ENCODE measurements around the gene UBAP2.

UBAP2 gene, protein sequence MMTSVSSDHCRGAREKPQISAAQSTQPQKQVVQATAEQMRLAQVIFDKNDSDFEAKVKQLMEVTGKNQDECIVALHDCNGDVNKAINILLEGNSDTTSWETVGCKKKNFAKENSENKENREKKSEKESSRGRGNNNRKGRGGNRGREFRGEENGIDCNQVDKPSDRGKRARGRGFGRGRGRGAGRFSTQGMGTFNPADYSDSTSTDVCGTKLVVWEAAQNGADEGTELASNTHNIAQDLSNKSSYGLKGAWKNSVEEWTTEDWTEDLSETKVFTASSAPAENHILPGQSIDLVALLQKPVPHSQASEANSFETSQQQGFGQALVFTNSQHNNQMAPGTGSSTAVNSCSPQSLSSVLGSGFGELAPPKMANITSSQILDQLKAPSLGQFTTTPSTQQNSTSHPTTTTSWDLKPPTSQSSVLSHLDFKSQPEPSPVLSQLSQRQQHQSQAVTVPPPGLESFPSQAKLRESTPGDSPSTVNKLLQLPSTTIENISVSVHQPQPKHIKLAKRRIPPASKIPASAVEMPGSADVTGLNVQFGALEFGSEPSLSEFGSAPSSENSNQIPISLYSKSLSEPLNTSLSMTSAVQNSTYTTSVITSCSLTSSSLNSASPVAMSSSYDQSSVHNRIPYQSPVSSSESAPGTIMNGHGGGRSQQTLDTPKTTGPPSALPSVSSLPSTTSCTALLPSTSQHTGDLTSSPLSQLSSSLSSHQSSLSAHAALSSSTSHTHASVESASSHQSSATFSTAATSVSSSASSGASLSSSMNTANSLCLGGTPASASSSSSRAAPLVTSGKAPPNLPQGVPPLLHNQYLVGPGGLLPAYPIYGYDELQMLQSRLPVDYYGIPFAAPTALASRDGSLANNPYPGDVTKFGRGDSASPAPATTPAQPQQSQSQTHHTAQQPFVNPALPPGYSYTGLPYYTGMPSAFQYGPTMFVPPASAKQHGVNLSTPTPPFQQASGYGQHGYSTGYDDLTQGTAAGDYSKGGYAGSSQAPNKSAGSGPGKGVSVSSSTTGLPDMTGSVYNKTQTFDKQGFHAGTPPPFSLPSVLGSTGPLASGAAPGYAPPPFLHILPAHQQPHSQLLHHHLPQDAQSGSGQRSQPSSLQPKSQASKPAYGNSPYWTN

DNA sequence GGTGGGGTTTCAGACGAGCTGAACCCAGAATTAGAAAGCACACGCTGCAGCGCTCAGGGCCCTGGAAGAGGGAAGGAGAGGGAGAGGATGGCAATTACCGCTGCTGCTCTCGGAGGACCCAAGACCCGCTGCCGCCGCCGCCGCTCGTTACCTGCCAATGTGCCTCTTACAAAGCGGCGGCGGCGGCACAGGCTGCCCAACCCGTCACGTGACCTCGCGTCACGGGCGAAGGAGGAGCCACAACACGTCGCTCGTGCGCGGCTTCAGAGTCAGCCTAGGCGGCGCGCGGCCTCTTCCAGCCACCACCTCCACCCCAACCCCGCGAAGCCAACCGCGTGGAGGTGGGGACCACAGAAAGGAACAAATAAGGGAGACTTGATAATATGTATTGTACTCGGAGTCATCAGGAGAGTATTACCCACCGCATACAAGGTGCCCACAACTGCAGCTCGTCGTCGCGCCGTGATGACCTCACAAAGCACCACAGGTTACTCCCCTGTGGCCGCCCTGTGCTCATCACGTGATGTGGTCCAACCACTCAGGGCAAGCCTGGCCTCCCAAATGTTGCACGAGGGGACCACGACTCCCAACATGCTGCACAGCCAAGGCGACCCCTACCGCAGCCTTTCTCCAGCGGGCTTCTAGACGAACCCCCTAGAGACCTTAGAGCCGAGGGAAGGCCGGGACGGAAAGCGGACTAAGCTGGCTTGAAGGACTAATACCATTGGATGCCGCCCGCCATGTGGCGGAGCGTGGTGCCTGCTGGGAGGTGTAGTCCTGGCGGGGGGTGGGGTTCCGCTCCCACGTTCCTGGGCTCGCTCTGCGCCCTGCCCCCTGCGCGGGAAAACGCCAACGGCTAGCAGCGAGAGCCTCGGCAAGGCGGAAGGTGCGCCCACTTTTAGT is at the start of gene UBAP2:
TSS of gene UBAP2 (minus strand) at position 161 of the 903 bp plus-strand sequence. CDS start 31,739 bp downstream, outside the sequence.
- DNase-seq (ENCODE audit: low spot score): peak; percentile 97

DNA sequence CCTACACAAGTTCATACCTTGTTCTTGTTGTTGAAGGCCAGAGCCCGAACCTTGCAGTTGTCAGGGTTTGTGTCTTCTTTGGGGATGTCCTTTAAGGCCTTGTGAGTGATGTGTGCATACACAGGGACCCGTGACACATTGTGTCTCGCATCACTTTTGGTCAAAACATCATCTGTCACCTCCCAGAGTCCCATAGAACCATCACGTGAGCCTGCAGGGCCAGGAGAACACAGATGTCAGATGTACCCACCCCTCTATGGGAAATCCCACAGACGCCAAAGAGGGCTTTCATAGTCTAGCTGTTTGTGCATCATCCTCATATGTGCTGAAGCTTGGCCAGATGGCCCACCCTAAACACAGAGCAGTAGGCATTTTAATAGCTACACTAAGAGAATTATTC is 49.6 kb upstream of the UBAP2 start:
- no peak for DNase-seq (ENCODE audit: low spot score)

DNA sequence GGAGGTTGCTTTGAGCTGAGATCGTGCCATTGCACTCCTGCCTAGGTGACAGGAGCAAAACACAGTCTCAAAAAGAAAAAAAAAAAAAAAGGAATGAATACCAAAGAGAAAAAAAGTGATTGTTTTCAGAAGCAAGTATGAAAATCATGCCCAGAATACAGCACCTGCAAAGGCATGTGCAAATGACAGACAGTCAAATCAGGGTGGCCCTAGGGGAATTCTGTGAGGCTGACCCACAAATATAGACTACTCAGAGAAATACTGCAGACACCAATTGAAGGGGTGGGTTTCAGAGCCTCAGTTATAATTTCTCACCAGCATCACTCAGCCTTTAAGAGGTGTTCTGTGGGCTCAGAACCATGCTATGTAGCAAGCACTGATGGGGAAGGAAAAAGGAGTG is 49.2 kb upstream of the UBAP2 start:
- no peak for DNase-seq (ENCODE audit: low spot score)

DNA sequence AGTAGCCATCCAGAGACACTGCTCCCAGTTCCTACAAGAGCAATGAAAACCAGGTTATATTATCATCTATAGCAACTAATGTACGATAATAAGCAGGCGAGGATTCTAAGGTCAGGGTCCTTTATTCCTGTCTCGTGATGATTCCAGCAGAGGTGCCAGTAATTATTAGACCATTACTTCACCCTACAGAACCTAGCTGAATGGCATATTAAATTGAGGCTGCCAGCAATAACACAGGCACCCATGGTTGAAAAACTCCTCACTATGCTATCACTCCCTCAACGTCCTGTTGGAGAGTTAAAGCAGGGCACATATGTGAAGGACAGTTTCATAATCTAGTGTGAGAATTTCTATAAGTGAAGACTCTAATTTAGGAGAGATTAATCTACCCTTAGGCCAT is 48.1 kb upstream of the UBAP2 start:
- DNase-seq (ENCODE audit: low spot score): no peak

DNA sequence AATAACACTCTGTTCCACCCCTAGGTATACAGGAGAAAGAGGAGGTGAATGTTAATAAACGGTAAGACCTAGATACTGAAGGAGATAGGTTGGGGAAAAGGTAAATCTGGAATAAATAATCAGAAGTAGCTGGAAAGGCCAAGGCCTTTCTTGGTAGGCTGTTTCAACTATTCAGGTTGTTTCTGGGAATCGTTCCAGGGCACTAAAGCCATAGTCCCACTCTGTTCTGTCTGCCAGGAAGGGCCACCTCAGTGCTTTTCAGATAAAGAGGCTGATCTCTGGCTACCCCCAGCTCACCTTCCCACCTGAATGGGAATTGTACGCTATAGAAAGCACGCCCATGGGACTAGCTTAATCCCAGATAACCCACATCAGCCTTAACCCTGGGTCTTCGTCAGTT is 44.9 kb upstream of the UBAP2 start:
- no peak for DNase-seq (ENCODE audit: low spot score)

DNA sequence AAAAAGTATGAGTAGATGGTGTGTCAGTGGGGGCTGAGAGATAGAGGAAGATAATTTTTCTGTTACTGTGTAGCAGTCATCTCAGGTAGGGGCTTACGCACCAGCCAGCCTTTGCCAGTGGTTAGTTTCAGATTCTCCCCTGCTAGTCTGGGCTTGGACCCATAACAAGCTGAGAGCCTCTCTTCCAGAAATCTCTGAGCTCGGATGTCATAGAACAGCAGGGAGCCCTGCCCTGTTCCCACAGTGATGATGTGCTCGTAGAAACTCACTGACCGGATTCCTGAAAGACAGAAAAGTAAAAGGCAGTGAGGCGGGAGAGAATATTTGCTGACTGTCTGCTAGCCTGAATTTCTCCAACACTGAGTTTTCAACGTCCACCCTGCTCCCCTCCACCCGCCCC is 40.6 kb upstream of the UBAP2 start:
- no peak for DNase-seq (ENCODE audit: low spot score)

DNA sequence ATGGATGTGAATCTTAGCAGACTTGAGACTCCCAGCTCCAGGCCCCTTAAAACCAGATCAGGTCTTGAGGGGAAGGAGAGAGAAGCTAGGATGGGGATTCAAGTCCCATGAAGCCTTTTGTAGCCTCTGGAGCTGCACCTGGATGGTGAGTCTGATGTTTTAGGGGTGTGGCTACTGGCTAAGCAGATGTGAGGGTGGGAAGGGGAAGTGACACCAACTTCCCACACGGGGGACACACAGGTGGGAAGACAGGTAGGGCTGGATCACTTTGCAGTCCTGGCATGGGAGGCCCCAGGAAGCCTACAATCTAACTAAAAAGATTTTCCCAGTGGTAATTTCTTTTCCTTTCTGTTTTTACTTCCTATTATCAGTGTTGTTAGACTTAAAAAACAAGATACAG is 38.7 kb upstream of the UBAP2 start:
- no peak for DNase-seq (ENCODE audit: low spot score)

DNA sequence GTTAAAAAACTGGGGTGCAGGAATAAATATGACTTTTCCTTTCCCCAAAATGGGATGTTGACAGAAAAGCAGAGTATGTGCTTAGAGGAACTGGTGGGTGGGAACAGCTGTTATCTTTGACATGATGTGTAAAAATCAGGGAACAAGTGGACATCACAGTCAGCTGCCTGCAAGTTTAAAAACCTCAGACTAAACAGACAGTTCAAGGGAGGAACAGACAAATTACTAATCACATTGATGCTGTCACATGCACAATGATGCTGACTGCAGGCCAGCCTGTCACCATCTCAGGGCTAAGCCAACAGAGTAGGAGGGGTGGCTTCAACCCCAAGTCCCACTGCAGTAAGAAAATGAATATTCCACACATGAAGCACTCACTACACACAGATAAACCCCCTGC is 38.2 kb upstream of the UBAP2 start:
- no peak for DNase-seq (ENCODE audit: low spot score)

DNA sequence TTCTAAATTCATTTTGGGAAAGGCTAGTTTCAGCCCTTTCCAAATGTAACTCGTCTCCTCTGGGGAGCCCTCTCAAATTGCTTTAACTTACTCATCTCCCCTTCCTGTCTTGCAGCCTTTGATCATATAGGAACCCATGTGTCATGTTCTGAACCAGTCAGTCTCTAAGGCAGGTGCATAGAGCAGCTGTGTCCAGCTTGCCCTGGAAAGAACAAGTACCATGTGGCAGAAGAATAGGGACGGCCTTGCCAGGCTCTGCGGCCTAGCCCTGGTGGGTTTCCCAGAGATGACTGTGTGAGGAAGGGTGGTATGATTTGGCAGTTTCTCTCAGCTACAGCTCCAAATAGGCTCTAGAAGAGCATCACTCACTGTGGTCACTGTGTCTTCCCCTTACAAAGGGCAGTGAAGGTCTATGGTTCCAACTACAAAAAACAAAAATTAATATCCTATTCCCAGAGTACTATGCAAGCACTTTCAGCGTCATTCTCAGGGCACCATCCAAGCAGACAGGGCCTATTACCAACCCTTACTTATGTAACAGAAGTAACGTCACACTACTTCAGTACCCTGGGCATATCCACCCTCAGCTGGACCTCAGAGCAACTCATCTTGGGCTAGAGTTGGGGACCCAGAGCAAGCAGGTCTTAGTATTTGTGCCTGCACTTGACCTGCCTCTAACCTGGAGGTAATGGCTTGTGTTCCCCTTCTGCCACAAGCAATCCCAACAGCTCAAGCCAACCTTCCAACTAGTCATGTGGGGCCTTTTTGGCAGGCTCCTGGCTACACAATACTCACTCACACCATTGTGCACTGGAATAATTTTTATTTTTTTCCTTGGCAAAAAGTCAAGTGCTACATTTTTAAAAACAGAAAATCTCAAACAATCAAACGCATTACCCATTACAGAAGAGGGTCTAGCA is 37.2 kb upstream of the UBAP2 start:
- DNase-seq (ENCODE audit: low spot score): no peak

DNA sequence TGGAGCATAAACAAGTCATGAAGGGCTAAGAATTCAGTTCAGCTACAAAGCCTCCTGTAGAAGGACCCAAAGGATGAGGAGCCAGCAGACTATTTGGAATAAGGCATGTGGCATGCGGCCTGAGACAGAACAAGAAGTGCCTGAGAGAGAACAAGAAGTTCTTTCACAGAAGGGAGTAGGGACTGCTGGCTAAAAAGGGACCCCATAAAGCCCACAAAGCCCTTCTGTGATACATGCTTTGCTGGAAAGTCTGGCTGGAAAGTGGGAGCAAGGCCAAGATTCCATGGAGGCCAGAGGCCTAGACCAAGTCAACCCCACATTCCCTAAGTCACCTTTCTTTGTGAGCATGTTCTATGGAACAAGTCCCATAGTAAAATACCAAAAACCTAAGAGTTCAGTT is 35.9 kb upstream of the UBAP2 start:
- no peak for DNase-seq (ENCODE audit: low spot score)

DNA sequence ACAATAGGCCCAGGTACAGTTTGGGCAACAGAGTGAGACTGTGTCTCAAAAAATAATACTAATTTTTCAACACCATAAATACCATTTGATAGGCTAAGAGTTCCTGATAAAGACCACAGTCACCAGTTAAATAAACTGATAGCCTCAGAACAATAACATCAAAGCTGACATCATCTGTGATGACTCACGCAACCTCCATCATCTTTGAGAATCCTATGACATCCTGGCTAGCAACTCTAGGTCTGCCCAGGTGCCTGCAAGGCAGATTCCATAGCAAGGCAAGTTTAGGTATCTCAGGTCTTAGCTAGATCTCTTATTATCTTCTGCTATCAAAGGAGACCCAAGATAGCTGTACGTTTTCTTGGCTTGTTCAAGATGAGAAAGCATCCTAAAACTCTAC is 30.5 kb upstream of the UBAP2 start:
- peak; percentile 43 for DNase-seq (ENCODE audit: low spot score)

DNA sequence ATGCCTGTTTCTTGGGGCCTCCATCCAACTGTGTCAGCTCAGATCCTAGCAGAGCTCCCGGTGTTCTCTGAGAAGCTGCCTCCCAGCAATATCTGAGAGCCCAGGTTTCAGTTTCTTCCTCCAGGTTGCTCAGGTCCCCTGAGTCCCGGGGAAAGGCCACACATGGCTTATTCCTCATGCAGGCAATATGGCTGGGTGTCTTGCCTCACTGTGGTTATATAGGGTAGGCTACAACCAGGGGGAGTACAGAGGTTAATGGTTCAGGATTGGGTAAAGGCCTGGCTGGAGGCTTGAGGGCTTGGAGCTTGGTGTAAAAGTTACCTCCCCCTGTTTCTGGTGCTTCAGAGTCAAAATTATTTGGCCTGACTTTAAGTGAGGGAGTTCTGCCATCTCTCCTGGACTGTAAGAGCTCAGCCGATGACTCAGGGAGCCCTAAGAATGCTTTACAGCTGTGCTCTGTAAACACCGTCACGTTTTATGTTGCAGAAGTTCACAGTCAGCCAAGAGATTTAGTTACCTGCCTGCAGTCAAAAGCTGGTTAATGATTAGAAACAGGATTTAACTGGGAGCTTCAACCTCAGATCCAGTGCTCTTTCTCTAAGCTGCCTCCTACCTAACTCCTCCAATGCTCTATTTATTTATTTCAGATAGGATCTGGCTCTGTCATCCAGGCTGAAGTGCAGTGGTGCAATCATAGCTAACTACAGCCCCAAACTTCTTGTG is 24.3 kb upstream of the UBAP2 start:
- peak; percentile 64 for DNase-seq (ENCODE audit: low spot score)

DNA sequence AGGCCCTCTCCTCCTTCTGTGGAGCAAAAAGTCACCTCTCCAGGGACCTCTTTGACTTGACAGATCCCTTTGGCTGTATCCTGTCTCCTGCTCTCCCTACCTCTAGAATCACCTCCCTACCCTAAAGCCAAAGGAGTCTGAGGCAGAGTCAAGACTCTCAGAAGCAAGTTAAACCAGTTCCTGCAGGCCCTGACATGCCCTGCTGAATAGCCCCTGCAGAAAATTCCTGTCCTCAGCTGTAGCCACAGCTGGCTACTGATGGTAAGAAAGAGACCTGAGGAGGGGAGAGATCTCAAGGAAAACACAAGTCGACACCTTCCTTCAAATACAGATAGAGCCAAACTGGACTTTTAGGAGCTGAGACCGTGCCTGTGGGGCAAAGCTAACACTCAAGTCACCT is 23.7 kb upstream of the UBAP2 start:
- no peak for DNase-seq (ENCODE audit: low spot score)

DNA sequence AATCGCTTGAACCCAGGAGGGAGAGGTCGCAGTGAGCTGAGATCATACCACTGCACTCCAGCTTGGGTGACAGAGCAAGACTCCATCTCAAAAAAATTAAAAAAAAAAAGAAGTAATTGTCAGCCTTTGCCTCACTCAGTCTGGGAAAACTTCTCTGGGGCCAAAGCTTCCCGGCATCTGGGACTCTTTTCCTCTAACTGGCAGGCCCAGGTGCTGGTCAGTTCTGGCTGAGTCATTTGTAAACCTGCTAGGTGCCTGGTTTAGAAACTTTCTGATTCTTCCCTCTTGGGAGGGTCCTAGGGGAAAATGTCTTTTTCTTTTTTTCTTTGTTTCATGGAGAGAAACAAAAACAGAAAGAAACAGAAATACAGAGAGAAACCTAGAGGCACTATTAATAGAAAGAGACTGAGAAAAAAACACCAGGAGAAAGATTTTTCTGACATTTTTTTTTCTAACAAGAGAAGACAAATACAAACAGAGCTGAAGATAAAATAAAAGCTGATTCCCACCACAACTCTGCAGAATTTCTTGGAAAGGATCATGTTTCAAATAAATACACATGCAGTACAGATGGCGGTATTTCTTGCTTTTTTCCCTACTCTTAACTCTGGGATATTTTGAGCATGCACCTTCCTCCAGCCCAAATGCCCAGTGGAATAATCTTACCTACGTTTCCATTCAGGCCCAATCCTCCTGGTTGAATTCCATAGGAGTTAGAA is 22.1 kb upstream of the UBAP2 start:
- DNase-seq (ENCODE audit: low spot score): no peak

DNA sequence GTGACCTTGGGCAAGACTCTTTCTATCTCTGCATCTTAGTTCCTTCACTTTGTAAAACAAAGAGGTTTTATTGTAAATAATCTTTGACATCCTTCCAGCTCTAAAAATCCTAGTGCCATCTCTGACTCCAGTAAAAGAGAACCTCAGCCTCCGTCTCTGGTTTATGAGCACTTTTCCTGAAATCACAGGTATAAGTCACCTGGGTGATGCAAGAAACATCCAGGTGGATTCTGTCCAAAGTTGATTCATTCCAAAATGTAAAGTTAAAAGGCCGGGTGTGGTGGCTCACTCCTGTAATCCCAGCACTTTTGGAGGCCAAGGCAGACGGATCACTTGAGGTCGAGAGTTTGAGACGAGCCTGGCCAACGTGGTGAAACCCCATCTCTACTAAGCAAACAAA is 21.1 kb upstream of the UBAP2 start:
- no peak for DNase-seq (ENCODE audit: low spot score)

DNA sequence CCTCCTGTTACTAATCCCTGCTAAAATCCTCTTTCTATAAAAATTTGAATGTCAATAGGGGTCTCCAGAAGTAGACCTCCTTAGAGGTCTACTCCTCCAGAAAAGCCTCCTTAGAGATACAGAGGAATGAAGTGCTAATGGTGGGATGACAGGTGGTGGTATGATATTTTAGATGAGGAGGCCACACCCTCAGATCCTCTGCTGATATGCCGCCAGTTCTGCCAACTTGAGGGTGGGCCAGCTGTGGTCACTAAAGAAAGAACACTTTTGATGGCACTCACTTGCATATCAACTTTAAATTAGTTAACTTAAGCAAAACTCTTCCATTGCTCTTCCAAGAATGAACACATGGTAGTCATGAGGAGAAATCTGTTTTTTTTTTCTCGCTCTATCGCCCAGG is 16.9 kb upstream of the UBAP2 start:
- DNase-seq (ENCODE audit: low spot score): no peak

DNA sequence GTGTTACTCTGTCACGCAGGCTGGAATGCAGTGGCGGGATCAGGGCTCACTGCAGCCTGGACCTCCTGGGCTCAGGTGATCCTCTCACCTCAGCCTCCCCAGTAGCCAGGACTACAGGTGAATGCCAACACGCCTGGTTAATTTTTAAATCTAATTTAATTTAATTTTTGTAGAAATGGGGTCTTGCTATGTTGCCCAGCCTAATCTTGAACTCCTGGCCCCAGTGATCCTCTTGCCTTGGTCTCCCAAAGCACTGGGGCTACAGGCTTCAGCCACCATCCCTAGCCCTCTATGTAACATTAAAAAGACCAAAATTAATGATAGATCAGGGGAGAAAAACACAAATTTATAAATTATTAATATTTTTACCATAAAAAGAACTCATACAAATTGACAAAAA is 11.3 kb upstream of the UBAP2 start:
- DNase-seq (ENCODE audit: low spot score): no peak

DNA sequence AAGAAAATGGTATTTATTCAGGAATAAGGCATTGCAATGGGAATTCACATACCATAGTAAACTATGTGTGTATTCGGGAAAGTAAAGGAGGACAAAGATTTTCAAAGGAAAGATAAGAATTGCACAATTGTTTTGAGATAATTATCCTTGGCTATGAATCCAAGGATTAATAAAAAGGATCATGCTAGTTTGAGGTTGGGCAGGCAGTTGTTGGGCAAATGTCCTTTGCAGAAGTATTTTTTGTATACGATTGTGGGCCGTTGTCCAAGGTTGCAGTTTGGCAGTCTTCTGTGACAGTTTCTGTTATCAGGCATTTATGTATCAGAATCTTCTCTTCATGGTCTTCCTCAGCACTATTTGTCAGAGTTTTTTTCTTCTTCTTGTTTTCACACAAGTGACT is 10.6 kb upstream of the UBAP2 start:
- DNase-seq (ENCODE audit: low spot score): no peak

DNA sequence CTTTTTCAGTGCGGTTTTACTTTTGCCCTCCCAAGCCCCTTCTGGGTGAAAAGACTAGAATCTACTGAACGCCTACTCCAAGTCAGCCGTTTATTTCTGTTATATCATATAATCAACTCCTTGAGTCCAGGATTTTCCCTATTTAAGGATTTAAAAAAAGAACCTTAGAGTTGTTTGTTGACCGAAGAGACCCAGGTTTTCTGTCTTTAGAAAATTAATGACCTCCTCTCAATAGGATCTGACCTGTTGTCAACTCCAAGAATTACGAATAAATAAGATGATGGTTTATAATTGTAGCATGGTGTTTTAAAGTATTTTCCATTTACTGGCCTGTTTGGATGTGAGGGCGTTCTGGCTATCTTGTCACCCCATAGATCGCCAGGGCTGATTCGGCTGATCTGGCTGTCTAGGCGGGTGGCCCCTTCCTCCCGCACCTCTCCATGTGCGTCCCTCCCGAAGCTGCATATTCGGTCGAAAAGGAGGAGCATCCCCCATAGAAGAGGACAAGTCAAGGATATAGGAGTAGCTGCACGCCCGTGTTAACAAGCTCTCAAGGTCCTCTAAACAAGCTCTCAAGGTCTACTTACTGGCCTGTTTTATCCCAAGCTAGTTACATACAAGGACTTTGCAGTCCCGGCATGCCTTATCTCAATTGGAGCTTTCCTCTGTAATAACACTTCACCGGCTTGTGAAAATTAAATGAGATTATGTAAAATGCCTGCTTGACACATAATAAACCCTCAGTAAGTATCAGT is 1.1 kb upstream of the UBAP2 start:
- no peak for DNase-seq (ENCODE audit: low spot score)

Measured in hepatic stellate cell (primary cell).